WI38 (cell line): Measurements from ENCODE around the gene GPR157.
"Not testable (repeated sequence)": the region's sequence is repeated elsewhere in the genome, so short reads cannot be mapped to it uniquely, and the experiment has no call there.

Experiments
- H3K4me3 ChIP-seq: 2 replicates; pipeline ENCODE4 v1.5.1; 2011; ENCODE audit warnings: low read depth, mild to moderate bottlenecking, control low read depth, low read length
- TF ChIP-seq, protein P1 (sequence below): IDR thresholded peaks from 2 replicates; pipeline ENCODE4 v1.5.1; 2012; ENCODE audit warnings: low read depth, mild to moderate bottlenecking, control low read depth, low read length

GPR157 gene

DNA sequence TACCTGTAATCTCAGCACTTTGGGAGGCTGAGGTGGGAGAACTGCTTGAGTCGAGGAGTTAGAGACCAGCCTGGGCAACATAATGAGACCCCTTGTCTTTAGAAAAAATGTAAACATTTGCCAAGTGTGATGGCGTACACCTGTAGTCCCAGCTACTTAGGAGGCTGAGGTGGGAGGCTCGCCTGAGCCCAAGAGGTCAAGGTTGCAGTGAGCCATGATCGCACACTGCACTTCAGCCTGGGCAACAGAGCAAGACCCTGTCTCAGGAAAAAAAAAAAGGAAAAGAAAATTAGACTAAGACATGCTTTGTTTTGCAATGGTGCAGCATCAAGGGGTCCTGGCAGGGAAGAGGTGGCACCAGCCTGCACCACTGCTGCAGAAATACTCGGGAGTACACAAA is 16.8 kb upstream of the GPR157 start:
- no peak overlapping the region for H3K4me3 ChIP-seq
- TF ChIP-seq, protein P1, sequence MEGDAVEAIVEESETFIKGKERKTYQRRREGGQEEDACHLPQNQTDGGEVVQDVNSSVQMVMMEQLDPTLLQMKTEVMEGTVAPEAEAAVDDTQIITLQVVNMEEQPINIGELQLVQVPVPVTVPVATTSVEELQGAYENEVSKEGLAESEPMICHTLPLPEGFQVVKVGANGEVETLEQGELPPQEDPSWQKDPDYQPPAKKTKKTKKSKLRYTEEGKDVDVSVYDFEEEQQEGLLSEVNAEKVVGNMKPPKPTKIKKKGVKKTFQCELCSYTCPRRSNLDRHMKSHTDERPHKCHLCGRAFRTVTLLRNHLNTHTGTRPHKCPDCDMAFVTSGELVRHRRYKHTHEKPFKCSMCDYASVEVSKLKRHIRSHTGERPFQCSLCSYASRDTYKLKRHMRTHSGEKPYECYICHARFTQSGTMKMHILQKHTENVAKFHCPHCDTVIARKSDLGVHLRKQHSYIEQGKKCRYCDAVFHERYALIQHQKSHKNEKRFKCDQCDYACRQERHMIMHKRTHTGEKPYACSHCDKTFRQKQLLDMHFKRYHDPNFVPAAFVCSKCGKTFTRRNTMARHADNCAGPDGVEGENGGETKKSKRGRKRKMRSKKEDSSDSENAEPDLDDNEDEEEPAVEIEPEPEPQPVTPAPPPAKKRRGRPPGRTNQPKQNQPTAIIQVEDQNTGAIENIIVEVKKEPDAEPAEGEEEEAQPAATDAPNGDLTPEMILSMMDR, result no peak

DNA sequence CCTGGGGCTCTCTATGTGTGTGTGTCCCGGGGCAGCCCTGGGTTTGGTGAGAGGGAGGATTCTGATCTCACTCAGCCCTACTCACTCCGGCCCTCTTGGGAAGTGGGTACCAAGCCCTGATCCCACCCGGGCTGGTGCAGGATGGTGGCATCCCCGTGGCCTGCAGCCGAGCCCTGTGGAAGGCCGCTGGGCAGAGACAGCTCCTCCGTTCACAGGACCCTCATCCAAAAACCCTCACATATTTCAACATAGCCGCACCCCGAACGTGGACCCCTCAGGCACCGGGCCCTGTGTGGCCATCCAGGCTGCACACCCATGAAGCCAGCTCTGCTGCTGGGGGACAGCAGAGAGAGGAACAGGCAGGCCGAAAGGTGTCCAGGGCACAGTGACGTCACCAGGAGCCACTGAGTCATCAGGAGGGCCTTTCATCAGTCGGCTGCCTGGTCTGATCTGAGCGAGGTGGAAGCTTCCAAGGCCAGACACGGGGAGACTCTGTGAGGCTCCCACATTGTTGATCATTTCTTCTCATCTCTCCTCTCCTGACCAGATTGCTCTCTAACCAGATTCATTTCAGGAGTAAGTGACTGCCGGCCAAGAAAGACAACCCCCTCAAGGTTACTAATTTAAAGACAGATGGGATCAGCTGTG is 16.2 kb upstream of the GPR157 start:
- TF ChIP-seq, protein P1, result no peak

DNA sequence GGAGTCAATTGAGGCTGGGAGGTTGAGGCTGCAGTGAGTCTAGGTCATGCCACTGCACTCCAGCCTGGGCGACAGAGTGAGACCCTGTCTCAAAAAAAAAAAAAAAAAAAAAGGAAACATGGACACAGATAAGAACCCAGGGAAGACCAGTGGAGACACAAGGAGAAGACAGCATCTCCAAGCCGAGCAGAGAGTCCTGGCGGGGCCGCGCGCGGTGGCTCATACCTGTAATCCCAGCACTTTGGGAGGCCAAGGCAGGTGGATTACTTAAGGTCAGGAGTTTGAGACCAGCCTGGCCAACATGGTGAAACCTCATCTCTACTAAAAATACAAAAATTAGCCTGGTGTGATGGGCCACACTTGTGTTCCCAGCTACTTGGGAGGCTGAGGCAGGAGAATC is 15.6 kb upstream of the GPR157 start:
- H3K4me3 ChIP-seq, result not testable (repeated sequence)

More for the DNA sequence above, 16.2 kb upstream of the GPR157 start:
- no peak overlapping the region for H3K4me3 ChIP-seq

DNA sequence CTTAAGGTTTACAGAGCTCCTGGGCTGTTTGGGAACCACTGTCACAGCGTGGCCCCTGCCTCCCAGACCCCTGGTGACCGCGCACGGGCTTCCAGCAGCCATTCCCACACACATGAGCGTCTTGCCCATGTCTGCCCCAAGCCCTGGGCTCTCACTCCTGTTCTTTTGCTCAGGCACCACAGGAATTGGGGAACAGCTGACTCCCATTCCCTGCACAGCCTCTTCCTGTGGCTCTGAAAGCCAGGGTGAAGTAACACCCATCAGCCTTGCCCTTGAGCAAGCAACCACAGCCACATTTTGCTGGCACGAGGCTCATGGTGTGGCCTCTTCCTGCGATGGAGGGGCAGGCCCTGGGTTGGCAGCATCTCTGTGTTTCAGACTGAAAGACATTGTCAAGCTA is 14.3 kb upstream of the GPR157 start:
- no peak overlapping the region for H3K4me3 ChIP-seq
- TF ChIP-seq, protein P1, result no peak

DNA sequence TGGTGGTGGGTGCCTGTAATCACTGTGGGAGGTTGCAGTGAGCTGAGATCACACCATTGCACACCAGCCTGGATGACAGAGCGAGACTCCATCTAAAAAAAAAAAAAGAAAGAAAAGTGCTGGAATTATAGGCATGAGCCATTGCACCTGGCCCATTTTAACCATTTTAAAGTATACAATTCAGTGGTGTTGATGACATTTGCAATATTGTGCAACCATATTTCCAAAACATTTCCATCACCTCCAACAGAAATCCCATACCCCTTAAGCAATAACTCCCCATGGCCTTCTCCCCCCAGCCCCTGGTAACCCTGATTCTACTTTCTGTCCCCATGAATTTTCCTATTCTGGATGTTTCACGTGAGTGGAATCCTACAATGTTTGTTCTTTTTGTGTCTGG is 11.0 kb upstream of the GPR157 start:
- TF ChIP-seq, protein P1, result no peak
- no peak overlapping the region for H3K4me3 ChIP-seq

DNA sequence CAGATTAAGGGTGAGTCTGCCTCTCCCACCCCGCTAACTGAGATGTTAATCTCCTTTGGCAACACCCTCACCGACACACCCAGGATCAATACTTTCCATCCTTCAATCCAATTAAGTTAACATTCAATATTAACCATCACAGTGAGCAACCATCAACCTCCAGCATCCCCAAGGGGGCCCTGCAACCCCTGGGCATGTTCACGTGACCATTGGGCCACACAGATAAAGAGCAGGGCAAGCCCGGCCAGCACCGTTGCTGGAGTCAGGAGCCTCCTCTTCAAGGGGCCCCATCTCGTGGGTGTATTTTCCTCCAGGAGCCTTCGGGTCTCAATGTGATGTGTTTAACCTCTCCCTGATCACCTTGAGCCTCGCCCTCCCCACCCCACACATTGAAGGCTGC is 8.0 kb upstream of the GPR157 start:
- H3K4me3 ChIP-seq, result no peak overlapping the region
- TF ChIP-seq, protein P1, result no peak

DNA sequence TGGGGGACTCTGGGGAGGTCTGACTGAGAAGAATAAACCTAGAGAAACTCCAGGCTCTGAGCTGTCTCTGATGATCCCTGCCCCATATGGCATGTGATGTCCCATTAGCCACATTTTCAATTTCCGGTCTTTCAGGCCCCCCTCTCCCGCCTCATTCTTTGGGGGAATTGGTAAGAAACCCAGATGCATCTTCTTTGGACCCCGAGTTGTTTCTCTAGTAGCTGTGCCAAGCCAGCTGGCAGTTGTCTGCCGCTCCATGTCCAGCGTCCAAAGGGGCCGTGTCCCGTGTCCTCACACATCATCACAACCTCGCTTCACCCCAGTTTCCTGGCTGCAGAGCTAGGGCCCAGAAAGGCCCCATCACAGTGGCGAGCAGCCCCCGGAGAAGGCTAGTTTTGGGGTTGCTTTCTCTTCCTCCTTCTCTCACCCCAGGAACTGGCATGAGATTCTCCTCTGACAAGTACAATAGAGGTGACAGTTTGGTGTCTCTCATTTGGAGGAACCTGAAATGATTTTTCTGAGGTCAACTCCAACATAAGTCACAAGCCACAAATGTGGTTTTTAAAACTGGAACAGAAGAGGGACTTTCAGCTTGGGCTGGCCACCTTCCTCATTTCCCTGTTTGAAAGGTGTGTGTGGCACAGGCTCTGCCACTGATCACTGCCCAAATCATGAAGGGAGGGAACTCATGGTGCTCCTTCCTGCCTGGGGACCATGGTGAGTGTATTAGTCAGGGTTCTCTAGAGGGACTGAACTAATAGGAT is 6.4 kb upstream of the GPR157 start:
- TF ChIP-seq, protein P1, result no peak

More for the DNA sequence above, 6.4 kb upstream of the GPR157 start:
- H3K4me3 ChIP-seq, result no peak overlapping the region
